Measurements from ENCODE around the gene FAM83D. TPM values are rescaled to one million over a fixed set of nuclear protein-coding genes. Genes with fewer than 3 reads are reported as not detected.

FAM83D gene
- polyA plus RNA-seq, 1 donor from 2014 or later, result 0.48 TPM

- Histone ChIP-seq H3K4me3 (ENCODE audit: low read length) (peak overlapping the region; percentile 7), H3K36me3 (ENCODE audit: insufficient read depth, low read length) (no peaks in the 10 kb centered on the region), H3K9me2 (ENCODE audit: insufficient read depth, low read length) (no peaks in the 10 kb centered on the region), H3K9ac (ENCODE audit: low read length) (no peak overlapping the region), H3K9me3 (ENCODE audit: low read length) (no peaks in the 10 kb centered on the region), H2AFZ (ENCODE audit: low read depth, low read length) (no peak overlapping the region), H4K20me1 (ENCODE audit: insufficient read depth) (no peaks in the 10 kb centered on the region), H3K27me3 (ENCODE audit: insufficient read depth, low read depth, low read length) (no peaks in the 10 kb centered on the region), H3F3A (ENCODE audit: insufficient read depth, low read length, poor library complexity, severe bottlenecking) (no peaks in the 10 kb centered on the region), H3K27ac (ENCODE audit: low read length) (no peak overlapping the region), H3K4me2 (ENCODE audit: low read length) (no peak overlapping the region), H3K79me2 (replicated peaks; ENCODE audit: insufficient read depth, low read length) (no peaks in the 10 kb centered on the region)
- no peak for TF ChIP-seq TAF1 (IDR thresholded peaks at IDR 0.05; ENCODE audit: low read depth)
- no peak for TF ChIP-seq RAD21 (conservative IDR thresholded peaks at IDR 0.05)
- TF ChIP-seq MXI1 (conservative IDR thresholded peaks at IDR 0.05; ENCODE audit: poor library complexity, severe bottlenecking), result no peak
- TF ChIP-seq EP300 (conservative IDR thresholded peaks at IDR 0.05; ENCODE audit: poor library complexity, severe bottlenecking), result no peak
- TF ChIP-seq SMC3 (conservative IDR thresholded peaks at IDR 0.05; ENCODE audit: poor library complexity), result no peak
- TF ChIP-seq POLR2AphosphoS5 (IDR thresholded peaks at IDR 0.05), result no peak
These were observed 6.5 kb upstream of the FAM83D start for GRCh38 chr20:38919683-38920082.

- H3K9me2 ChIP-seq (ENCODE audit: insufficient read depth, low read length), result no peaks in the 10 kb centered on the region
- H3K9me3 ChIP-seq (ENCODE audit: low read length), result no peaks in the 10 kb centered on the region
- no peak overlapping the region for H3K27ac ChIP-seq (ENCODE audit: low read length)
- no peaks in the 10 kb centered on the region for H3K36me3 ChIP-seq (ENCODE audit: insufficient read depth, low read length)
- H3K79me2 ChIP-seq (replicated peaks; ENCODE audit: insufficient read depth, low read length), result no peaks in the 10 kb centered on the region
- no peak overlapping the region for H3K9ac ChIP-seq (ENCODE audit: low read length)
- no peaks in the 10 kb centered on the region for H3K27me3 ChIP-seq (ENCODE audit: insufficient read depth, low read depth, low read length)
- H3K4me2 ChIP-seq (ENCODE audit: low read length), result no peak overlapping the region
- H3K4me3 ChIP-seq (ENCODE audit: low read length), result no peak overlapping the region
- H2AFZ ChIP-seq (ENCODE audit: low read depth, low read length), result no peak overlapping the region
- no peaks in the 10 kb centered on the region for H4K20me1 ChIP-seq (ENCODE audit: insufficient read depth)
- H3F3A ChIP-seq (ENCODE audit: insufficient read depth, low read length, poor library complexity, severe bottlenecking), result no peaks in the 10 kb centered on the region
- TF ChIP-seq EZH2 (IDR thresholded peaks at IDR 0.05; ENCODE audit: borderline replicate concordance, insufficient read depth, low read length, poor library complexity, severe bottlenecking) (no peak), REST (IDR thresholded peaks at IDR 0.05; ENCODE audit: borderline replicate concordance) (no peak), TAF1 (IDR thresholded peaks at IDR 0.05; ENCODE audit: low read depth) (no peak), SMC3 (conservative IDR thresholded peaks at IDR 0.05; ENCODE audit: poor library complexity) (no peak), RAD21 (conservative IDR thresholded peaks at IDR 0.05) (no peak), MXI1 (conservative IDR thresholded peaks at IDR 0.05; ENCODE audit: poor library complexity, severe bottlenecking) (no peak), CTCF (IDR thresholded peaks at IDR 0.05; ENCODE audit: poor library complexity, severe bottlenecking) (no peak), EP300 (conservative IDR thresholded peaks at IDR 0.05; ENCODE audit: poor library complexity, severe bottlenecking) (no peak), POLR2AphosphoS5 (IDR thresholded peaks at IDR 0.05) (no peak)
These were observed 5.8 kb upstream of the FAM83D start for GRCh38 chr20:38920411-38920810.
